Measurements from ENCODE around the gene ADAMTSL4.

DNA sequence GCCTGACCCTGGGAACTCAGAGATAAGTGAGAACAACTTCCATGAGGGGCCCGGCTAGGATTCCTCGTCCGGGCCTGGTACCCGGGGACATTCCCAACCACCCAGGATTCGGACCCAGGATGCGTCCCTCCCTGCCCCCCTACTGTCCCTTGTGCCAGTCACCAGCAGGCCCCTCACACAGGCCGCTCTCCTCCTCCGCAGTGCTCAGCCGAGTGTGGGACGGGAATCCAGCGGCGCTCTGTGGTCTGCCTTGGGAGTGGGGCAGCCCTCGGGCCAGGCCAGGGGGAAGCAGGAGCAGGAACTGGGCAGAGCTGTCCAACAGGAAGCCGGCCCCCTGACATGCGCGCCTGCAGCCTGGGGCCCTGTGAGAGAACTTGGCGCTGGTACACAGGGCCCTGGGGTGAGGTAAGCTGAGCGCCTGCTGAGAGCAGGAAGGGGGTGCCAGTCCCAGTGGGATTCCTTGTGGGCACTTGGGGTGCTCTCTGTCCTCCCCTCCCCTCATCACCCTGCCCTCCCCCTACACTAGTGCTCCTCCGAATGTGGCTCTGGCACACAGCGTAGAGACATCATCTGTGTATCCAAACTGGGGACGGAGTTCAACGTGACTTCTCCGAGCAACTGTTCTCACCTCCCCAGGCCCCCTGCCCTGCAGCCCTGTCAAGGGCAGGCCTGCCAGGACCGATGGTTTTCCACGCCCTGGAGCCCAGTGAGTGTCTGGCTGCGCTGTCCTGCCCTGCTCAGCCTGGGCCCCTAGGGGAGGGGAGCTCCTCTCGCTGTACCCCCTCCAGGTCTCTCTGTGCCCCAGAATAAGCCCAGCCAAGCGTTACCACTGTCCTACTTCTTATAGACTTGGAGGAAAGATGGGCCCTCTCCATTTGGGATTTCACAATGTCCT lies 9.8 kb downstream of the ADAMTSL4 start:
- TF ChIP-seq EZH2 (IDR thresholded peaks at IDR 0.05; ENCODE audit: low read length, missing control alignments): no peak
- TF ChIP-seq, protein P1, sequence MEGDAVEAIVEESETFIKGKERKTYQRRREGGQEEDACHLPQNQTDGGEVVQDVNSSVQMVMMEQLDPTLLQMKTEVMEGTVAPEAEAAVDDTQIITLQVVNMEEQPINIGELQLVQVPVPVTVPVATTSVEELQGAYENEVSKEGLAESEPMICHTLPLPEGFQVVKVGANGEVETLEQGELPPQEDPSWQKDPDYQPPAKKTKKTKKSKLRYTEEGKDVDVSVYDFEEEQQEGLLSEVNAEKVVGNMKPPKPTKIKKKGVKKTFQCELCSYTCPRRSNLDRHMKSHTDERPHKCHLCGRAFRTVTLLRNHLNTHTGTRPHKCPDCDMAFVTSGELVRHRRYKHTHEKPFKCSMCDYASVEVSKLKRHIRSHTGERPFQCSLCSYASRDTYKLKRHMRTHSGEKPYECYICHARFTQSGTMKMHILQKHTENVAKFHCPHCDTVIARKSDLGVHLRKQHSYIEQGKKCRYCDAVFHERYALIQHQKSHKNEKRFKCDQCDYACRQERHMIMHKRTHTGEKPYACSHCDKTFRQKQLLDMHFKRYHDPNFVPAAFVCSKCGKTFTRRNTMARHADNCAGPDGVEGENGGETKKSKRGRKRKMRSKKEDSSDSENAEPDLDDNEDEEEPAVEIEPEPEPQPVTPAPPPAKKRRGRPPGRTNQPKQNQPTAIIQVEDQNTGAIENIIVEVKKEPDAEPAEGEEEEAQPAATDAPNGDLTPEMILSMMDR (conservative IDR thresholded peaks at IDR 0.05 in 1 of 2, IDR thresholded peaks at IDR 0.05 in 1 of 2; ENCODE audit: low read depth in 1 of 2, low read length in 2 of 2): no peak

Data from fibroblast of lung (primary cell).